ENCODE measurements around the gene CACNA1G.

CACNA1G gene

DNA sequence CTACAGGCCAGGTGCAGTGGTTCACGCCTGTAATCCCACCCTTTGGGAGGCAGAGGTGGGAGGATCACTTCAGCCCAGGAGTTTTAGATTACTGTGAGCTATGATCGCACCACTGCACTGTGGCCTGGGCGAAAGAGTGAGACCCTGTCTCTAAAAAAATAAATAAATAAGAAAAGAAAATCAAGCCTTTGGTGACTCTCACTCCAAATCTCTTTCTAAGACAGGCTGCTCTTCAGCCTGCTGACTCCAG, 75.1 kb downstream of the CACNA1G start:
- DNase-seq: no peak

GRCh38 chr17:50635982-50636803, 75.7 kb downstream of the CACNA1G start:
- no peak for DNase-seq

DNA sequence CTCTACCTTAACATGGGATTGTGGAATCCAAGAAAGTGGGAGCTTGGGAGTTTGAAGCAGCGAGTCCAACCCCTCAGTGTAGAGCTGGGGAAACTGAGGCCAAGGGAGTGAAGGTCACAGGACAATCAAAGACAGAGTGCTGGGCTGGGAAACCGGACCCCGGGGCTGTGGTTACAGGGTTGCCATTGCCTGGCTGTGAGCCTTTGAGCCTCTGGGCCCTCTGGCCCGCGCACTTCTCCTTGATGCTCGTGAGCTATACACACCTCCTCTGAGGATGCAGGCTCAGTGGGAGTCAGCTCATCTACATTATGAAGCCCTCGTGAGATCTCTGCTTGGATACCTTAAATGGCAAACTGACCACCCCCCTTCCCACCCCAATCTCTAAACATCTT, 76.3 kb downstream of the CACNA1G start:
- DNase-seq: no peak

- no peak for DNase-seq
Measured at GRCh38 chr17:50637829-50638605, 77.5 kb downstream of the CACNA1G start.

- no peak for DNase-seq
Measured at GRCh38 chr17:50638606-50638965, 78.1 kb downstream of the CACNA1G start.

DNA sequence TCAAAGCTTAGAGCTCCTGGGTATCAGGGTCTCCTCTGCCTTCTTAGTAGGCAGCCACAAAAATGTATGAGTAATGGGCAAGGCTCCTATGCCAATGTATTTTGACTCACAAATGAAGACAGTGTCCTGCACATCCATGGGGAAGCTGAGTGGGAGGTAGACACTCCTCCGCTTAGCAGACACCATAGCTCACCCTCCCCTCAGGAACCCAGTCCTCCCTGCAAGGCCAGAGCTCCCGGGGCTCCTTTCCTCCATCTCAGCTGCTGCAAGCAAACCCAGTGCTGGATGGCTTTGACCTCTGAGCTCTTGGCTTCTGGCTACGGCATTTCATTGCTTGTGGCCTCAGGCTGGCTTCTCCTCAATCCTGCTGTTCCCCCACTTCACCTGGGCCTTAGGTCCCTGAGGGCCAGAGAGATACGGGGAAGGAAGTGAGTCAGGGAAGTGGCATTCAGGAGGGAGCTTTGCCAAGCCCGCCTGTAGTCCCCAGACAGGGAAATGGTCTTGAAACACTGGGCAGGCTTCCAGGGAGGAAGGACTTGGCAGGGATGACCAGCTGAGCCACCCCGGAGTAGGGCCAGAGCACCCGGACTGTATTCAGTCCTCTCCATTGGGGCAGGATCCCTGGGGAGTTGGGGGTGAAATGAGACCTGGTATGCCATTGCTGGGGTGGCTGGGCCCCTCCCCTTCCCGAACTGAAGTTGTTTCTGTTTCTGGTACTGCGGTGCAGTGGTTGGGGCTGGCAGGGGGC, 78.6 kb downstream of the CACNA1G start:
- DNase-seq: no peak

DNA sequence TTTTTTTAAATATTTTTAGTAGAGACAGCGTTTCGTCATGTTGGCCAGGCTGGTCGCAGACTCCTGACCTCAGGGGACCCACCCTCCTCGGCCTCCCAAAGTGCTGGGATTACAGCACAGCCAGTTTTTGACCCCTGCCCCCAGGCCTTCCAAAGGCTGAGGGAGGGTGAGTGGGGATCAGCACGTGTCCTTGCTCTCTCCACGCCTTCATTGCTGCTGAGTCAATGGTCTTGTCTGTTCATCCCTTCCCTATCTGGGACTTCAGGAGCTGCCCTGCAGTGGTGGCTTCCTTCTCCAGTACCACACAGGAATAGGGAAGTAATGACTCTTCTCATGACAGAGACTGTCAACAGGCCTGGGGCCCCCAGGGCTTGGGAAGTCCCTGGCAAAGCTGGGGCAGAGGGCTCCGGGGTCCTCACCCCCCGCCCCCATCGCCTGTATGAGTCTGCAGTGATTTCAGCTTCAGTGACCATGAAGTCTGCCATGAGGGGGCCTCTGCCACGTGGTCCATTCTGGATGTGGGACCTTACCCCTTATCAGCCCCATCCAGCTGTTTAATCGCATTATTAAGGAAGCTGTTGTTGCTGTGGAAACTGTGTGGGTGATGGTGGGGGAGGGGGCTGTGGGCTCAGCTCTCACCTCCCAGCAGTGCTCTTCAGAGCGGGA, 80.3 kb downstream of the CACNA1G start:
- DNase-seq: no peak

DNA sequence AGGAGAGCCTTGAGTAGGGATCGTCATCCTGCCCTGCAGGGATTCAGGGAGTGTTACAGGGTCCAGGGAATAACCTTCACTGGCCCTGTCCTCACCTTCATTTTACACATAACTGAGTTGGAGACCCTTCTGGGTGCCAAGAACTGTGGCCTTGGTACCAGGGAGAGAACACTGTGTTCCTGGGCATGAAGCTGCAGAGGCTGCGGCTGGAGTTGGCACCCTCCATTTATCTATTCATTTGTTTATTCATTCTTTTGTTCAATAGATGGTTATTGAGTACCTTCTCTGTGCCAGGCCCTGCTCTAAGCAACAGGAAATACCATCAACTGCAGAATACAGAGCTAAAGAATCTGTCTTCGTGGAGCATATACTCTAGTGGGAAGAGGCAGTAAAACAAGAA, 80.8 kb downstream of the CACNA1G start:
- DNase-seq: no peak

DNA sequence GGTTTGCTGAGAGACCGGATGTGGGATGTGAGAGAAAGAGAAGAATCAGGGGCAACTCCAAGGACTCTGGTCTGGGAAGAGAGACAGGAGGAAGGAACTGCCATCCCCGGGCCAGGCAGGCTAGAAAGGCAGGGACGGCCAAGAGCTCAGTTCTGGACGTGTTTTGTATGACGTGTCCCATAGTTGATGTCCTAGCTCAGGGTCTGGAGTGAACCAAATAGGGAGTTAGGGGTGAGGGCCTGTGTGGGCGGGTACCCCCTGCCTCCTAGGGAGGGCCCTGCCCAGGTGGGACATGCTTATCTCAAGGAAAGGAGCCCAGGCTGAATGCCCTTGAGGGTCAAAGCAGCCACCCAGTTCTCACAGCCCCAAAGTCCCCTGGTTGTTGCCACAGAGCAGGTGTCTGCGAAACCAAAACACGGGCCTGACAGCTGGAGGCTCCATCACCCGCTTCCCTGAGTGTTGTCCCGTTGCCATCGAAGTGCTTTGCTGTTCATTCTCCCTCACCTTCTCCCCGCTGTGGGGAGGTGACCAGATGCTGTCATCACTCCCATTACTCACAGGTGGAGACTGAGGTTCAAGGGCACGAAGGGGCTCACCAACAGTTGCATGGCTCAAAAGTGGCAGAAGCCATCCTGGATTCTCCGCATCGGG, 81.7 kb downstream of the CACNA1G start:
- DNase-seq: no peak

- no peak for DNase-seq
Measured at GRCh38 chr17:50642722-50643656, 82.5 kb downstream of the CACNA1G start.

- DNase-seq: no peak
Measured at GRCh38 chr17:50645748-50646682, 85.5 kb downstream of the CACNA1G start.

DNA sequence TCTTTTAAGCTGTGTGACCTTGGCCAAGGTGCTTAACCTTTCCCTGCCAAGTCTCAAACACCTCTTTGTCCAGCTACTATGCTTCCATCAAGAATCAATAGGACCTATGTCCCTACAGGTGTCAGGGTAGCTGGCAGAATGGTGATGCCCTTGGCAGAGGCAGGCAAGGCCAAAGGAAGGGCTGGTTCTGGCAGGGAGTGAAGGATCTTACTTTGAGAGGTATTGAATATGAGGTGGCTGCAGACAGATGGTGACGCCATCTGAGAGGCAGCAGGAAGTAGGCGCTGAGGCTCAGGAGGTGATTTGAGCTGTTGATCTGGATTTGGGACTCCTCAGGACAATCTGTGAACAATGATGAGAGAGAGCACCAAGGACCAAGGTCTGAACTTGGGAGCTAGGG, 86.7 kb downstream of the CACNA1G start:
- DNase-seq: no peak

DNA sequence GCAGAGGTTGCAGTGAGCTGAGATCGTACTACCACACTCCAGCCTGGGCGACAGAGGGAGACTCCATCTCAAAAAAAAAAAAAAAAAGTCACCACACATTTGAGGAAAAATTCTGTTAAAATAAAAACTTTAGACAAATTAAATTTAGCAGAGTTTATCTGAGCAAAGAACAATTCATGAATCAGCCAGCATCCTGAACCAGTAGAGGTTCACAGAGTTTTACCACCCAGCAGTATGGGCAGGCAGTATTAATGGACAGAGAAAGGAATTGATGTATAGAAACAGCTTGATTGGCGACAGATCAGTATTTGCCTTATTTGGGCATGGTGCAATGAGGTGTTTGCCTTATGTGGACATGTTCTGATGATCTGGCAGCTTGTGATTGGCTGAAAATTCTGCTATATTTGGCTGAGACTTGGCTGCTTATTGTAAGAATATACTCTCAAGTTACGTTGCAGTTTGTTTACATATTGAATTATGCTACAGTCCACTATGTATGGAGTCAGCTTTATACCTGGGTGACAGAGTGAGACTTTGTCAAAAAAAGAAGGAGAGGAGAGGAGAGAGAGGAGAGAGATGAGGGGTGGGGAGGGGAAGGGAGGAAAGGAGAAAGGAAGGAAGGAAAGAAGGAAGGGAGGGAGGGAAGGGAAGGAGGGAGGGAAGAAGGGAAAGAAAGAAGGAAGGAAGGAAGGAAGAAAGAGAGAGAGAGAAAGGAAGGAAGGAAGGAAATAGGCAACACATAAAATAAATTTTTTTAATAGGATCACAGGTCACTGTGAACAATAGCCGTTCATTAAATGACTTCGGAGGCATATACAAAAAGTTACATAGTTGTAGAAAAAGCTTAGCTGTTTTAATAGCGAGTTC, 88.8 kb downstream of the CACNA1G start:
- DNase-seq: no peak

- no peak for DNase-seq
Measured at GRCh38 chr17:50651661-50652060, 91.1 kb downstream of the CACNA1G start.

DNA sequence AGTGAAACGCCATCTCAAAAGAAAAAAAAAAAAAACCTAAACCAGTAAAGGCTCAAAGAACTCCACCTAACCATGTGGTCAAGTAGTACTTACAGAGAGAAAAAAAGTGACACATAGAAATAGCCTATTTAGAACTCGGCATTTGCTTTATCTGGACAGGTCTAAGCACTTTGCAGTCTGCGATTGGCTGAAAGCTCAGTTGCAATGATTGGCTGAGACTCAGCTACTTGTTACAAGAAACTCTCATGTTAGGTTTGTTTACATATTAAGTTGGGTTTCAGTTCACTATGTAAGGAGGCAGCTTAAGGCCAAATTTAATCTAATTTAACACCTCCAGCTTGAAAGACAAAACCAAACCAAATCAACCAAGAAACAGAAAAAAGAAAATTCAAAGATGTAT, 93.2 kb downstream of the CACNA1G start:
- no peak for DNase-seq

GRCh38 chr17:50656509-50656908, 96.0 kb downstream of the CACNA1G start:
- DNase-seq: no peak

GRCh38 chr17:50657054-50657453, 96.5 kb downstream of the CACNA1G start:
- no peak for DNase-seq

- DNase-seq: no peak
Measured at GRCh38 chr17:50657627-50658026, 97.1 kb downstream of the CACNA1G start.

DNA sequence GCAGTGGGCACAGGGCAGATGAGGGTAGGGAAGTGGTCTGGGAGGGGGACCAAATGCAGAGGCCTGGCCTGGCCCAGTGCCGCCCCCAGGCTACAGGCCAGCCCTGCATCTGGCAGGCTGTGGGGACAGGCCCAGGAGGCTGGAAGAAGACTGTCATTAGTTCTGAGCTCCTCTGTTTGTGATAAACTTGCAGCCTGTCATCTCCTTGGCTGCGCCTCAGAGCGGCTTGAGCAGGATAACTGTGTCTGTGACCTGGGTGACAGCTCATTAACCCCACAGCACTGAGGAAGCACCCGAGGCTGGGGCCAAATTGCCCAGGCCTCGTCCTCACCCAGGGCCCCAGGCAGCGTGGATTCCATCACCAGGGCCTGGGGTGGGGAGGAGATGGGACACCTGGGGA, 98.1 kb downstream of the CACNA1G start:
- no peak for DNase-seq

All from T-helper 9 cell (primary cell).